22Rv1 (cell line): Measurements from ENCODE around the gene DOK3.

Source experiments
- H3K27ac ChIP-seq: fragments of 450-650 bp; 2 replicates; pipeline ENCODE4 v1.5.1; 2017
- CTCF ChIP-seq: fragments of 450-650 bp; IDR thresholded peaks from 2 replicates; pipeline ENCODE4 v1.5.1; 2017; ENCODE audit warnings: mild to moderate bottlenecking
- ZFX ChIP-seq: fragments of 450-650 bp; IDR thresholded peaks from 2 replicates; pipeline ENCODE4 v1.6.1; 2017; ENCODE audit warnings: antibody characterized with exemption, borderline replicate concordance

DOK3 gene

GRCh38 chr5:177452688-177453638, 56.7 kb downstream of the DOK3 start:
- TF ChIP-seq ZFX (no peak), CTCF (no peak)
- peak overlapping the region; percentile 96 for H3K27ac ChIP-seq
